ENCODE results near the gene MACF1.

DNA sequence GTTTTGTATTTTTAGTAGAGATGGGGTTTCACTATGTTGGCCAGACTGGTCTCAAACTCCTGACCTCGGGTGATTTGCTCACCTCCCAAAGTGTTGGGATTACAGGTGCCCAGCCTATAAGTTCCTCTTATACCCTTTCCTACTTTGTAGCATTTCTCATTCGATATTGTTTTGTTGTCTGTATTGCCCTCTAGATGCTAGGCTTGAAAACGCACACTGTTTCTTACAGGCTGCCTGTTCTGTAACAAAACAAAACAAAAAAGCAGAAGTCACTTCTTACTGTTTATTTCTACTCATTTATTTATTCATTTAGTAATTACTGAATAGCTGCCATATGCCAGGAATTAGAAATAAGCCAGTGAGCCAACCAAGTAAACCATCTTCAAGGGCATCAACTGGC, 150.1 kb downstream of the MACF1 start:
- TF ChIP-seq, protein P1, sequence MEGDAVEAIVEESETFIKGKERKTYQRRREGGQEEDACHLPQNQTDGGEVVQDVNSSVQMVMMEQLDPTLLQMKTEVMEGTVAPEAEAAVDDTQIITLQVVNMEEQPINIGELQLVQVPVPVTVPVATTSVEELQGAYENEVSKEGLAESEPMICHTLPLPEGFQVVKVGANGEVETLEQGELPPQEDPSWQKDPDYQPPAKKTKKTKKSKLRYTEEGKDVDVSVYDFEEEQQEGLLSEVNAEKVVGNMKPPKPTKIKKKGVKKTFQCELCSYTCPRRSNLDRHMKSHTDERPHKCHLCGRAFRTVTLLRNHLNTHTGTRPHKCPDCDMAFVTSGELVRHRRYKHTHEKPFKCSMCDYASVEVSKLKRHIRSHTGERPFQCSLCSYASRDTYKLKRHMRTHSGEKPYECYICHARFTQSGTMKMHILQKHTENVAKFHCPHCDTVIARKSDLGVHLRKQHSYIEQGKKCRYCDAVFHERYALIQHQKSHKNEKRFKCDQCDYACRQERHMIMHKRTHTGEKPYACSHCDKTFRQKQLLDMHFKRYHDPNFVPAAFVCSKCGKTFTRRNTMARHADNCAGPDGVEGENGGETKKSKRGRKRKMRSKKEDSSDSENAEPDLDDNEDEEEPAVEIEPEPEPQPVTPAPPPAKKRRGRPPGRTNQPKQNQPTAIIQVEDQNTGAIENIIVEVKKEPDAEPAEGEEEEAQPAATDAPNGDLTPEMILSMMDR (conservative IDR thresholded peaks at IDR 0.05 in 1 of 2, IDR thresholded peaks at IDR 0.05 in 1 of 2; ENCODE audit: extremely low read depth in 1 of 2, insufficient read depth in 1 of 2, low read depth in 1 of 2, low read length in 2 of 2) = no peak
- TF ChIP-seq EZH2 (IDR thresholded peaks at IDR 0.05; ENCODE audit: borderline replicate concordance, low read length) = no peak
